Coronary artery (tissue), 2 donors: ENCODE measurements around the gene PER2.

ENCODE experiments used
- DNase-seq: peaks from one replicate; pipeline ENCODE4 v3.0.0-alpha.2; 2017; ENCODE audit warnings: low spot score
- H3K27ac ChIP-seq, 2 donors: fragments of 200-600 bp; sonication (generic); one replicate each; pipeline ENCODE4 v1.5.1; 2016 to 2019
- H3K4me3 ChIP-seq: fragments of 200-600 bp; sonication (generic); 2 replicates; pipeline ENCODE4 v1.5.1; 2016; ENCODE audit warnings: mild to moderate bottlenecking, moderate library complexity
- TF ChIP-seq, protein P1 (sequence below): fragments of 200-600 bp; sonication (generic); IDR thresholded peaks from one replicate; pipeline ENCODE4 v1.5.1; 2019; ENCODE audit warnings: antibody characterized with exemption

PER2 gene

DNA sequence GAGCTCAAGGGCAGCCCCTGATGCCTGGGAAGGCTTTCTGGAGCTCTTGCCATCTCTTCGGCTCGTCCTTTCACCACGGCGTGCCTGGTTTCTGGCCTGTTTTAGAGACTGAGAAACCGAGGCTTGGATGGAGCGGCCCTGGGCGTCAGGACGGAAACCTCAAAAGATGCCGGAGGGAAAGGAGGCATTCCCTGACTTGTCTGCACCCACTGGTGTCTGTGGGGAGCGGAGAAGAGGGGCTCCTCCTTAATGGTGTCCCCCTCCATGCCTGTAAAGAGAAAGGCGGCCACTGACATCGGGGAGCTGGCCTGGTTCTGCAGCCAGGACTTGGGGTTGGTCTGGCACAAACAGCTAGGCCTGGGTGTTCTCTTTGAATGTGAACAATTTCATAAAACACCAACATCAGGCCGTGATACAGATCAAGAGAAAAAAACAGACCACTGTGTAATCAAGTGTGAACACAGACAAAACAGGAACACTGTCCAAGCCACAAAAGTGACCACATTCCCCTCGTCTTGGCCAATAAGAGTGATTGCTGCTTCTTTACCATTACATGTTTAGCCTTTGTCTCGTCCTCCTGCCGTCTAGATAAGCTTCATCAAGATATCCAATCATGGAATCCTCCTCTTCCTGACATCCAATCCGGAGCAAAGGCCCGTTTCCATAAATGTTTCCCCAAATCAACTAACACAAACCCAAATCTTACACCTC is 84.3 kb downstream of the PER2 start:
- Histone ChIP-seq H3K27ac (peak overlapping the region; percentile 89 to 95), H3K4me3 (peak overlapping the region; percentile 76)
- DNase-seq: no peak
- TF ChIP-seq, protein P1, sequence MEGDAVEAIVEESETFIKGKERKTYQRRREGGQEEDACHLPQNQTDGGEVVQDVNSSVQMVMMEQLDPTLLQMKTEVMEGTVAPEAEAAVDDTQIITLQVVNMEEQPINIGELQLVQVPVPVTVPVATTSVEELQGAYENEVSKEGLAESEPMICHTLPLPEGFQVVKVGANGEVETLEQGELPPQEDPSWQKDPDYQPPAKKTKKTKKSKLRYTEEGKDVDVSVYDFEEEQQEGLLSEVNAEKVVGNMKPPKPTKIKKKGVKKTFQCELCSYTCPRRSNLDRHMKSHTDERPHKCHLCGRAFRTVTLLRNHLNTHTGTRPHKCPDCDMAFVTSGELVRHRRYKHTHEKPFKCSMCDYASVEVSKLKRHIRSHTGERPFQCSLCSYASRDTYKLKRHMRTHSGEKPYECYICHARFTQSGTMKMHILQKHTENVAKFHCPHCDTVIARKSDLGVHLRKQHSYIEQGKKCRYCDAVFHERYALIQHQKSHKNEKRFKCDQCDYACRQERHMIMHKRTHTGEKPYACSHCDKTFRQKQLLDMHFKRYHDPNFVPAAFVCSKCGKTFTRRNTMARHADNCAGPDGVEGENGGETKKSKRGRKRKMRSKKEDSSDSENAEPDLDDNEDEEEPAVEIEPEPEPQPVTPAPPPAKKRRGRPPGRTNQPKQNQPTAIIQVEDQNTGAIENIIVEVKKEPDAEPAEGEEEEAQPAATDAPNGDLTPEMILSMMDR: no peak

DNA sequence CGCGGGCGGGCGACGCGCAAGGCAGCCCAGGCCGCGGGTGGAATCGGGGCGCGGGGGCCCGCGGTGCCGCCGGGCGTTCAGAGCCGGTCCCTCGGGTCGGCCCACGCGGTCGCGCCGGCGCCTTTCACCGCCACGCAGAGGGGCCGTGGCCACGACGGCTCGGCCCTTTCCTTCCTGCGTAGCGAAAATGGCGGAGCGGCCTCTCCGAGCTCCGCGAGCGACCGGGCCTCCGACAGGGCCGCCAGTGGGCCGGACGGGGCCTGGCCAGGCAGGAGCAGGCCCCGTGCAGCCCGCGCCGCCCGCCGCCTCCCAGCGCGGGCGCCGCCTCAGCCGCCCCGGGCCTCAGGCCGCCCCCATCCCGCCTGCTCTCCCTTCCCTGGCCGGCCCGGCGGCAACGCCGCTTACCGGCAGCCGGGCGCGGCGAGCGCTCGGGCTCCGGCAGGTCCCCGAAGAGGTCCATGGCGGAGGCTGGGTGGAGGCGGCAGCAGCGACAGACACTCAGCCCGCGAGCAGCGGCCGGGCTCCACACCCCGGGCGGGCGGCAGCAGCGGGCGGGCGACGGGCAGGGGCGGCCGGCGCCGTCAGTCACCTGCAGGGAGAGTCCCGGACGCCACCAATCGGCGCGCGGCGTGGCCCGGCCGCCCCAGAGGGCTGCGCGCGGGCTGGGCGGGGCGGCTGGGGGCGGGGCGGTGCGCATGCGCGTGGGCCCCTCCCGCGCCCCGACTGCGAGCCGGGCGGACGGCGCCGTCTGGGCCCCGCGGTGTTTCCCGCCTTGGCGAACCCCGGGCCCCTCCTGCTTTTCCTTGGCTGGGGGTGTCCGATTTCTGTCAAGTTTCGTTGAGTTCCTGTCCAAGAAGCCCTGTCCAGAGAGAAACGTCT is 85.1 kb downstream of the PER2 start, which contains the start of gene ILKAP:
ILKAP (minus strand) TSS at position 602 of the 879 bp plus-strand sequence; CDS start at position 460, 142 bp downstream.
- peak within 1 kb of the TSS; percentile 89 to 95 for H3K27ac ChIP-seq
- DNase-seq: peak; percentile 91
- peak within 1 kb of the TSS; percentile 76 for H3K4me3 ChIP-seq
- TF ChIP-seq, protein P1: no peak

DNA sequence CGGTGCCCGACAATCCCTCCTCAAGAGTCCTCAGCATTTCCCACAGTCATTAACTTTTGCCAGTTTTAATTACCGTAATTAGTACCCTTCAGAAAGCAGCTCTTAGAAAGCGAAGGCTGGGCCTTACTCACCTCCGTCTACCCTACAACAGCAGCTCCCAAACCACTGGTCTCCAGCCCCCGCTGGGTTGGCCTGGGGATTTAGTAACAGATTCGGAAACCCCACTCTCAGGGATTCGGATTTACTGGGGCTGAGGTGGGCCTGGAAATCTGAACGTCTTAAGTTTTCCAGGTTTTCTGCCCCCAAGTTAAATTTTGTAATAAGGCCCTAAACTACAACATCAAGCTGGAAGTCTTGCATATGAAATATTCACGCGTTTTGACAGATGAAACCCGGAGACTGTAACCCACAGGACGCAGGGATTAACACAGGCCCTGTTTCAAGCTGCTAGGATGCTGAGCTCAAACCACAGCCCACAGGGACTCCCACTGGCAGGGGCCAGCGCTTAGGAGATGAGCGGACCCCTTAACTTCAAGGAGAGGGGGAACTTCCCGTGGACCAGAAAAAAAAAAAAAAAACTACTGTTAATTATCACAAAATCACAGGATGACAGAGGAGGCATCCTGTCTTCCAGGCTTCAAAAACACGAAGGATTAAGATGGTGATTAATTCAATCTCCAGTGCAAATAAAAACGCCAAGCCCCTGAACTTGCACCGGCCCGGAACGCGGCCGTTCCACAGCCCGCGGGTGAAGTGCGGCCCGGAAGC is 85.9 kb downstream of the PER2 start:
- DNase-seq: no peak
- H3K27ac ChIP-seq: peak overlapping the region; percentile 89 to 95
- TF ChIP-seq, protein P1: no peak
- peak overlapping the region; percentile 76 for H3K4me3 ChIP-seq
